HG03439 (cell line): ENCODE measurements around the gene SLIT1.

ENCODE experiments used
- ATAC-seq: cut with Tn5 transposase; IDR thresholded peaks from one replicate; pipeline ENCODE4 v1.9.1; 2021; ENCODE audit warnings: mild to moderate bottlenecking, moderate library complexity; ENCODE audit not compliant: unreplicated experiment

The SLIT1 gene

GRCh38 chr10:97117372-97117771 lies 68.4 kb downstream of the SLIT1 start:
- no peak for ATAC-seq

DNA sequence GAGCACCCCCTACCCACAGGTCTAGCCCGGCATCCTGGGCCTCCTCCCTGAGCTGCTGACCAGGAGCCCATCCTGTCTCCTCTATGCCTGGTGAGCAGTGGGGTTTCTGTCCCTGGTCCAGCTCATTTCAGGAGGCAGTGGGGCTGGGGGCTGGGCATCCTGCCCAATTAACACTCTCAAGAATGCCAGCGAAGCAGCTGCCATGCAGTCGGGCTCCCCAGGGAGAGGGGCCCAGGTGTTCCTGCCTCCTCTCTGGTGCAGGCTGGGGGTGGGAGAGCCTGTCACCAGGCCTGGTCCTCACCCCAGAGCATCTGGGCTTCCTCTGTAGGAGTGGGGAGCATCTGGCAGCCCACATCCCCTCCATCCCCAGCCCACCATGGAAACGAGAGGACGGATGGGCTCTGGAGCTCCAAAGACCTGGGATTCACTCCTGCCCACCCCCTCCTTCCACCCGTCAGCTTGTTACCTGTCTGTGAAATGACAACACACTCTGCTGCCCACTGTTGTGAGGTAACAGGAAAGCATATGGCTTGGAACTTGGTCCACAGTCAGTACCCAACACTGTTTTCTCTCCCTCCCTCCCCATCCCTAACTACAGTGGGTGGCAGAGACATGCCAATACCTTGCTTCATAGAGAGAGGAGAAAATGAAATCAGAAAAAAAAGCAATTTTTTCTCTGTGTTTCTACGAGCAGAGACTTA lies 69.1 kb downstream of the SLIT1 start:
- no peak for ATAC-seq

GRCh38 chr10:97115846-97116245 lies 69.9 kb downstream of the SLIT1 start:
- no peak for ATAC-seq

DNA sequence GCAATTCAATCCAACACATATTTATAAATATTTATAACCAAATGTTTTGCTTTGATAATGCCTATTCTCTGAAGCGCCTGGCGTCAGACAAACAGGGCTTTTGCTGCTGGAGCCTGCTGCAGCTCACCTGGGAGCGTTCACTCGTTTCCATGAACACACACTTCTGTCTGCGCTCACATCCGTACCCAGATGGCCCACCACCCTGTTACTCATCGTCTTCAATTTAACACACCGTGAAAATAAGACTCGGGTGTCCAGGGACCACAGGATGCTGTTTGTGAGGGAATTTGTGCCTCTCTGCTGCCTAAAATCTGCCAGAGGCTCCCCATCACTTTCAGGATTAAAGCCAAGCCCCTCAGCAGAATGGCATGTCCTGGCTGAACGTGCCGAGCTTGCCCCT lies 74.1 kb downstream of the SLIT1 start:
- no peak for ATAC-seq

DNA sequence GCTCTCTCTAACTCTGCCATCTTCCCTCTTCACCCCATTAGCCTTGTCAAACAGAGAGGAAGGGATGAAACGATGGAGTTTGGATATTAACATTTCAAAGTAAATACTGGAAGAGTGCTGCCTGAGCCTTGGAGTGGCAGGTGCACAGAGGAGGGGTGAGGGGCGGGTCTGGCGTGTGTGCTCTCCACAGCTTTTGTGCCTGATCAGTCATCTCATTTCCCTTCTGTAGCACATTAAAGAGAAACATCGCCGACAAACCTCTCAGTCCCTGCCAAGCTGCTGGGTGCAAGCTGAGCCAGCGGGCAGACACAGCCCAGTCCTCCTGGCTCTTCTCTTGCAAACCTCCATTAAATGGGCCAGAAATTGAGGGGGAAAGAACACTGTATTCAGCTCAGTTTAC lies 76.2 kb downstream of the SLIT1 start:
- ATAC-seq: no peak

DNA sequence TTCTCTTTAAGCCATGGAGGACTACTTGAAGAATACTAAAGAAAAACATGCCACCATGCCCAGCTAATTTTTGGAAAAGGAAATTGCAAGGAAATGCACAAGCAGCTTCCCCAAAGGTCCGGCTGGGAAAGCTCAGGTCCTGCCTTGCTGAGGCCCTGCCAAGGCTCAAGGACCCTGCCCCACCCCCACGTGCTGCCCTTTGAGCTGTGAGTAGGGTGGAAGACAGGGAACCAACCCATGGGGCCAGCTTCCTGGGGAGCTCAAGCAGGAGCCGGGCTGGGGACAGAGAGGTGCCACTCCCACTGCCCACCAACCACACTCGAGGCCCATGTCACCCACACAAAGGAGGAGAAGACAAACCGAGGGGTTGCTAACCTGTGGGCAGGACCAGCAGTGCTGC lies 78.2 kb downstream of the SLIT1 start:
- ATAC-seq: no peak

DNA sequence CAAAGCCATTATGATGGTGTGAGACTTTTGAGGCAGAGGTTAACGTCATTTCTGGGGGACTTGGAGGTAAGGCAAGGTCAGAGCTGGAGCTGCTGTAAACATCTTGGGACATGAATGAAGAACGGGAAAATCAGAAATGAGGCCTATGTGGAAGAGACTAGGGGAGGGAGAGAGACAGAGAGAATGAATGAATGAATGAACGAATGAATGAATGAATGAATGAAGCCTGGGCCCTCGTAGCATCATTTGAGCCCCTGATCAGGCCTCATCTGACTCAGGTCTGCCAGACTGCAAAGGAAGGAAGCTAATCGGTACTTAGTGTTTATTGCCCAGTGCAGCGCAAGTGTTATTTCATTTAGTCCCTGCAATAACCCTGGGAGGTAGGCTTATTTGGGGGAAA lies 79.6 kb downstream of the SLIT1 start:
- ATAC-seq: no peak

DNA sequence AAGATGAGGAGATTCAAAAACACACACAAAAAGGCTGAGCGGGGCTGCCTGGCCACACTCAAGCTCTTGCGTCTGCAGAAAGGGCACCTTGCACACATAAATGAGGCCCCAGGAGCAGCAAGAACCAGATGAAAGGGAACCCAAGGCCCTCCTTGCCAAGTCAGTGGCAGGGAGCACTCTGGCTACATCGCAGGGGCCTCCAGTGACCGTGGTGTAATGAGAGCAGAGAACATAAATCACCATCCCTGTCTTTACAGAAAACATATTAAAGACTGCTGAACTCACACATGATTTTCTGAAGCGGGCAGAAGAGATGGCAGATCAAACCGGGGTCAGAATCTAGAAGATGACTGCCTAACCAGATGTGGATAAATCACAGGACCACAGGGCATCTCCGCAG lies 80.5 kb downstream of the SLIT1 start:
- no peak for ATAC-seq

DNA sequence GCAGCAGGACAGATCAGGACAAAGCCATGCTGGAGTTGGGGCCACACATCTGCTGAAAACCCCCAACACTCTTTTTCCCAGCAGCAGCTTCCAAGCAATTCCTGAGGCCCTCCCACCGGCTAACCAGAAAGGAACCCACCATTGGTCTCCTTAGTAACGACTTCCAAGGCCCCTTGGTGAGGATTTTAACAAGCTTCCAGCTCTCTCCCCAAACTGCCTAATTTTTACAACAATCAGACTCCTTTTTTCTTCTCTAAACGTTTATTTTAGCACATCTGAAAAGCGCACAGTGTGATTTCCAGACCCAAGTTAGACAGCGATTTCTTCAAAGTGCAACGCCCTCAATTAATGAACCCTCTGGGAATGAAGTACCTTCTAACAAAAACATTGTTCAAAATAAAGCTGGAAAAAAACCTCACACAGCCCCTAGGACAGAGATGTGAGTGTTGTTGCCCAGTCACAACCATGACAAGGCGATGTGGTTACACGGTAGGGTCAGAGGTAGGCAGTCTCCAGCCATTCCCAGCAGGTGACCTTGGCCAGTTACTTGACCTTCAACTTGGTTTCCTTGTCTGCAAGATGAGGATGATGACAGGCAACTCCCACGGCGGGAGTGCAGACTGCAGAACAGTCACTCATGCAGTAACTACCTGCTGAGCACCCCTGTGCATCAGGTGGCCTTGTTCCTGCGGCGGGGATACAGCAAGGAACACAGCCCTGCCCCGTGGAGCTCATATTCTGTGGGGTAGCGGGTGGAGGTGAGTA lies 82.3 kb downstream of the SLIT1 start:
- no peak for ATAC-seq

DNA sequence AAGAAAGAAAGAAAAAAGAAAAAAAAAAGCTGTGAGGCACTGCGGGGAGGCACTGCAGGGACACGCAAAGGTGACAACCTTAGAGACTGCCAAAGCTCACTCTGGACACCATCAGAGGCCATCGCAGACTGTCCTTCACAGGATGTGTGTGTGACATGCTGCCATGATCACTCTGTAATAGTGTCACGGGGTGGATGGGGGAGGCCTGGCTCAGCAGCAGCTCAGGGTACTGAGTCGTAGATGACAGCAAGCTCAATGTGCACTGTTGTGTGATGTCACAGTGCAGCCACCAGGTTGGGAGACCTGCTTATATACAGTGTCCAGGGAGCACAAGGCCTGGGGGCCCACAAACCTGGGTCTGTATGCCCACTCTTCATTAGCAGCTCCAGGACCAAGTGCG lies 83.3 kb downstream of the SLIT1 start:
- ATAC-seq: no peak

- no peak for ATAC-seq
These were observed 84.4 kb downstream of the SLIT1 start for GRCh38 chr10:97101166-97101940.

DNA sequence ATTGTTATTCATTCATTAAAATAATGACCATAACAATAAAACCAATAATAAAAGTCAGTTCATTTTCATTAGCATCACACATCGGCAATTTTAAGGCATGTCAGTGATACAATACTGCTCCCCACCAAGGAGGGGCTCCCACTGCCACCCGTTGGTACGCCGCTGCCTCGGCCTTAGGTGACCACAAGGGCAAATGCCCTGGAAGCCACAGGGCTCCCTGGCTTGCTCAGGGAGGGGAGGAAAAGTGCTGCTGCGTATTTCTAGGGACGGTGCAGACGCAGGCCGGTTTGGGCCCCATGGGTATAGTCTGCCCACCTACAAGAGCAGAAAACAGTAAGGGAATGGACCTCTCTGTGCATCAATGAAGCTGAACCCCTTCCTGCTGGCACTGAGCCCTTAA lies 85.1 kb downstream of the SLIT1 start:
- ATAC-seq: no peak

GRCh38 chr10:97099868-97100267 lies 85.9 kb downstream of the SLIT1 start:
- no peak for ATAC-seq

DNA sequence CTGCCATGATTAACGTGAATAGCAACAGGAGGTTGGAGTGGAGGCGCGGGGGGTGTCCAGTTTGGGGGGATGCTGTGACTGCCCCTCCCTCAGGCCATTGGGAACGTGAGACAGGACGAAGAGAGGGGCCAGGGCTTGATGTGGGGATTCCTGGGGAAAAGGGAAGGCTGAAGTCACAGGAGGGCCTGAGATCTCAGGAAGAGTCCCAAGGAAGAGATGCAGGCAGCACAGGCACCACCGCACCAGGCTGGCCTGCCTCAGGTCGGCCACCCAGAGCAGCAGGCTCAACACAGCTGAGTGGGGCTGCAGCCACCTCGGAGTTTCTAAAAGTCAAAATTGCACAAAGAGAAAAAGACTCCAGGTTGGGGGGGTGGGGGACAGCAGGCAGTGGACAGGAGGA lies 86.7 kb downstream of the SLIT1 start:
- no peak for ATAC-seq

DNA sequence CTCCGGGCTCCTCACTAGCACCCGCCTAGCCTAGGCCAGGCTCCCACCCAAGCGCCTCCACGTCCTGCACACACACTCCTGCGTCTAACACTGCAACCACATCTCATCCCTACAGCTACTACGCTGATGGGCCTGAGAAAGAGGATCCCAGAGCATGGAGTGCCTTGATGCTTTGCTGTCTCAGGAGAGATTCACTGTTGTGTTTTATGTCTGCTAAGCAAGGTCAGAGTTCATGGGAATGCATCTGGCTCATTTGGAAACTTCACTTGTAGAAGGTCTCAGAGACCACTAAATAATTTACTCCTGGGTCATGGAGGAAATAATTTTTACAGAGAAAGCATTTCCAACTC lies 88.7 kb downstream of the SLIT1 start:
- ATAC-seq: no peak

DNA sequence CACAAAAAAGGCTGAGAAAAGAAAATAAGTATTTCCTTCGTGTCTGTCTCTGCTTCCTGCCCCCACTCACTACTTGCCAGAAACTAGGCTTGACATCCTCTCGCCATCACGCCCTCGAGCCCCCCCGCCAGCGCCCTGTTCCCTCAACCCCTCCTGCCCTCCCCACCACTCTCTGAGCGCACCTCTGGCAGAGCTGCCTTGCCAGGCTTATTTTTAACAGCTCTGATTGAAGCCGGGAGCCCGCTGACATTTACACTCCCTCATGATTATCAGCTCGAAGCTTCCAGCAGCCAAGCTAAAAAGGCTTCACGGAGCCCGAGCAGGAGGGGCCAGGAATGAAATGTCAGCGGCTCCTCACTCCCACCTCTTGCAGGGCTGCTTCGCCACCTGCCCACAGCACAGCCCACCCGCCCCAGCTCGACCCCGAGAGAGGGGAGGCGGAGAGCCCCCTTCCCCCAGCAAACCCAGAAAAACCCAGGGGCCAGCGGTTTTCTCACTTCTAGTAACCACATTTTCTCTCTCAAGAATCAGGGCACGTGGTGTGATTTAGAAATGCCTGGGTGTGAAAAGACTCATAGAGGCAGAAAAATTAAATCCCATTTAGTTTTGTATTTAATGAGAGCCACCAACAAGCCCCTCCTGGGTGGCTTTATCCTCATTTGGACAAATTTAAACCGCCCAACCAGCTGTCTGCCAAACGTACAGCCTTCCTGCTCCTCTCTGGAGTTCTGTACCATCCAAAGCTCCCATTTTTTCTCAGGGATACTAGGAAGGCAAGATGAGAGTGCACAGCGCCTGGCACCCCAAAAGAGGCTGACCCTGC lies 89.3 kb downstream of the SLIT1 start:
- ATAC-seq: no peak

DNA sequence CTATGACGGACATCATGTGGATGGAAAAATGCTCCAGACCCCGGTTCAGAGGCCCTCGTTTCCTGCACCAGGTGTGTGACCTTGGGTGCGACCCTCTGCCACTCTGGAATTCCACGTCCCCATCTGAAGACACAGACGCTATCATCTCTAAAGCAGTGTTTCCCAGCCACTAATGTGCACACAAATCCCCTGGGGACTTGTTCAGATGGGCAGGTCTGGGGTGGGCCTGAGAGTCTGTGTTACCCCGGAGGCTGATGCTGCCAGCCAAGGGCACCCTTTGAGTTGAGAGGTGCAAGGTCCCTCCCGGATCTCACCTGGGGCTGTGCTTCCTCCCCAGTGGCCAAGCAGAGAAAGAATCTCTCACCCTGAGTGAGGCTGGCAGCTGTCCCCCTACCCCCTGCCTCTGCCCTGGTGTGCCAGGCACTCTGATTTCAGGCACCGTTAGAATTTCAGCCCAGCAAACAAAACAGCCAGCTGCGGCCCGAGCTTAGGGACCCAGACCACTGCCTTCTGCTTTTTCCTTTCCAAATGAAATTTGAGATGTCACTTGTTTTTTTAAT lies 90.0 kb downstream of the SLIT1 start:
- ATAC-seq: no peak

DNA sequence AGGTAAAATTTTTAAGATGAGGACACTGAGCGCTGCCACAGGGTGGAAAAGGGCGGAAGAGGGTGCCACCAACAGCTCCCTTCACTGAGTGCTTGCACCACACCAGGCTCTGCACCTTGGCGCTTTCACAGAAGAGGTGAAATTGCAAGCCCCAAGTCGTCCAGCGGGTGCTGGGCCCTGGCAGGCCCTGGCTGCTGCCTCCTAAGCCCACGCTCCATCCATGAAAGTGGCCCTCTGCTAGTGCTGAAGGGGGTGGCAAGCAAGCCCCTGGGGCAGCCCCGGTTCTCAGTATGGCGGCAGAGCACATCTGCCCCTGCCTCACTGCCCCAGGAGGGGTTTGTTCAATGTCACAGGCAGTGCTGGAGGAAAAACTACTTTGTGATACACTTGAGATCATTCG lies 95.1 kb downstream of the SLIT1 start:
- ATAC-seq: no peak

DNA sequence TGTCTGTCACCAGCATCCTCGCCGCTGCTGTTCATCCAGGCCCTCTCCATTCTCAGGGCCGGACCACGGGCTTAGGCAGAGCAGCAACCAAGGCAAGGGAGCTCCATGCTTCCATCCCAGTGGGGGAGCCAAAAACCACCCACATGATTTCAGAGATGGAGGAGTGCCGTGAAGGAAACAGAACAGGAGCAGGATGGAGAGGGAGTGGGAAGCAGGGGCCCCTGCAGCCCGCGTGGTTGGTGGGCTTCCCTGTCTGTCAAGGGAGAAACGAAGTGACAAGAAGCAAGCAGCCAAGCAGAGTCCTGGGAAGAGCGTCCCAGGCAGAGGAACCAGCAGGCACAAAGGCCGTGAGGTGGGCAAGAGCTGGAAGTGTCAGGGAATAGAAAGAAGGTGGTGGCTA lies 95.7 kb downstream of the SLIT1 start:
- no peak for ATAC-seq

DNA sequence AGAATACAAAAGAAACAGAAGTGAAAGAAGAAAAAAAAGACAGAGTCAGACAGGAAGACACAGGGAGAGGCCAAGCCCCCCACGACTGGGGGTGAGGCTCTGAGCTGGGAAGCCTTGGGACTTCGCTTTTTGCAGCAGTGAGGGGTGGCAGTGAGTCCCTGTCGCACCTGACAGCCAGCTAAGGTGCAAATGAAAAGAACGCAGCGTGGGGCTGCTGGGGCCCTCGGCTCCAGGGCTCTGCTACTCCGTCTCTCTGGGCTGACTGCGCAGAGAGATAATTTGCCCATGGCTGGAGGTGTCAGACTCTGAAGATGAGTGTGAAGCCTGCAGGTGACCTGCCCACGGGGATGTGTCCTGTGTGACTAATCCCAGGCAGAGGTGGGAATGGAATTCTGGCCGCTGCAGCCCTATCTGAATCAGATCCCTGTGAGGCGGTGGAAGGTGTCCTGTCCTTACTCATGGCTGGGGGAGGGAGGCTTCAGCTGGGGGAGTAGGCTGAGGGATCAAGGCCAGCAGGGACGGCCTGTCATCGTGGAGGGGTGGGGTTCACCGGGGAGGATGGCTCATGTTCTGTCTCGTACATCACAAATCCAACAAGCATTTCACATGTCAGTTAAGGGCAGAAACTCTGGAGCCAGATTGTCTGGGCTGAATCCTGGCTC lies 96.4 kb downstream of the SLIT1 start:
- no peak for ATAC-seq
